Panc1 (cell line): ENCODE results near the gene TPST2.

Experiments used
- POLR2AphosphoS5 ChIP-seq: IDR thresholded peaks from 2 replicates; pipeline ENCODE4 v1.6.1; 2012; ENCODE audit warnings: mild to moderate bottlenecking, low read depth, low read length, moderate library complexity
- SIN3A ChIP-seq: IDR thresholded peaks from 2 replicates; pipeline ENCODE4 v1.6.1; 2012; ENCODE audit warnings: low read depth, mild to moderate bottlenecking, low read length, moderate library complexity, borderline replicate concordance; ENCODE audit not compliant: insufficient read depth
- TF ChIP-seq, protein P1 (sequence below): fragments of 450-650 bp; IDR thresholded peaks from 2 replicates; pipeline ENCODE4 v1.5.1; 2017; ENCODE audit warnings: mild to moderate bottlenecking
- TF ChIP-seq, protein P2 (sequence below), 2 experiments: IDR thresholded peaks; 2 replicates each; pipeline ENCODE4 v1.6.1; 2011 to 2012; ENCODE audit warnings: low read depth in 2 of 2, control low read depth in 1 of 2, low read length in 1 of 2, mild to moderate bottlenecking in 1 of 2, moderate library complexity in 1 of 2; ENCODE audit not compliant: insufficient read depth in 1 of 2

DNA sequence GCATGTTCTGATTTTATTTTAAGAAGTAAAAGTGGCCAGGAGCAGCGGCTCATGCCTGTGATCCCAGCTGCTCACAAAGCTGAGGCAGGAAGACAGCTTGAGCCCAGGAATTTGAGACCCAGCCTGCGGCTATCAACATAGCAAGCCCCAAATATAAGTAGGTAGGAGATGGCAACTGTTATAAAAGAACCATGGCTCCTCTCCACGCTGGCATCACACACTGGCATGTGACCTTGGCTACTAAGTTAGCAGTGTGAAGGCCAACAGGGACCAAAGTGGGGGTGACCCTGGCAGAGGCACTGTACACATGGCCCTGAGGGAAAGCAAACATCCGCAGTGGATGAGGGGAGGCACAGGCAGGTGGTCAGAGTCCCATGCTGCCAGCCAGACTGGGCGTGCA is 33.0 kb downstream of the TPST2 start:
- TF ChIP-seq, protein P1, sequence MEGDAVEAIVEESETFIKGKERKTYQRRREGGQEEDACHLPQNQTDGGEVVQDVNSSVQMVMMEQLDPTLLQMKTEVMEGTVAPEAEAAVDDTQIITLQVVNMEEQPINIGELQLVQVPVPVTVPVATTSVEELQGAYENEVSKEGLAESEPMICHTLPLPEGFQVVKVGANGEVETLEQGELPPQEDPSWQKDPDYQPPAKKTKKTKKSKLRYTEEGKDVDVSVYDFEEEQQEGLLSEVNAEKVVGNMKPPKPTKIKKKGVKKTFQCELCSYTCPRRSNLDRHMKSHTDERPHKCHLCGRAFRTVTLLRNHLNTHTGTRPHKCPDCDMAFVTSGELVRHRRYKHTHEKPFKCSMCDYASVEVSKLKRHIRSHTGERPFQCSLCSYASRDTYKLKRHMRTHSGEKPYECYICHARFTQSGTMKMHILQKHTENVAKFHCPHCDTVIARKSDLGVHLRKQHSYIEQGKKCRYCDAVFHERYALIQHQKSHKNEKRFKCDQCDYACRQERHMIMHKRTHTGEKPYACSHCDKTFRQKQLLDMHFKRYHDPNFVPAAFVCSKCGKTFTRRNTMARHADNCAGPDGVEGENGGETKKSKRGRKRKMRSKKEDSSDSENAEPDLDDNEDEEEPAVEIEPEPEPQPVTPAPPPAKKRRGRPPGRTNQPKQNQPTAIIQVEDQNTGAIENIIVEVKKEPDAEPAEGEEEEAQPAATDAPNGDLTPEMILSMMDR = no peak
- TF ChIP-seq SIN3A = no peak
- TF ChIP-seq POLR2AphosphoS5 = no peak
- TF ChIP-seq, protein P2, sequence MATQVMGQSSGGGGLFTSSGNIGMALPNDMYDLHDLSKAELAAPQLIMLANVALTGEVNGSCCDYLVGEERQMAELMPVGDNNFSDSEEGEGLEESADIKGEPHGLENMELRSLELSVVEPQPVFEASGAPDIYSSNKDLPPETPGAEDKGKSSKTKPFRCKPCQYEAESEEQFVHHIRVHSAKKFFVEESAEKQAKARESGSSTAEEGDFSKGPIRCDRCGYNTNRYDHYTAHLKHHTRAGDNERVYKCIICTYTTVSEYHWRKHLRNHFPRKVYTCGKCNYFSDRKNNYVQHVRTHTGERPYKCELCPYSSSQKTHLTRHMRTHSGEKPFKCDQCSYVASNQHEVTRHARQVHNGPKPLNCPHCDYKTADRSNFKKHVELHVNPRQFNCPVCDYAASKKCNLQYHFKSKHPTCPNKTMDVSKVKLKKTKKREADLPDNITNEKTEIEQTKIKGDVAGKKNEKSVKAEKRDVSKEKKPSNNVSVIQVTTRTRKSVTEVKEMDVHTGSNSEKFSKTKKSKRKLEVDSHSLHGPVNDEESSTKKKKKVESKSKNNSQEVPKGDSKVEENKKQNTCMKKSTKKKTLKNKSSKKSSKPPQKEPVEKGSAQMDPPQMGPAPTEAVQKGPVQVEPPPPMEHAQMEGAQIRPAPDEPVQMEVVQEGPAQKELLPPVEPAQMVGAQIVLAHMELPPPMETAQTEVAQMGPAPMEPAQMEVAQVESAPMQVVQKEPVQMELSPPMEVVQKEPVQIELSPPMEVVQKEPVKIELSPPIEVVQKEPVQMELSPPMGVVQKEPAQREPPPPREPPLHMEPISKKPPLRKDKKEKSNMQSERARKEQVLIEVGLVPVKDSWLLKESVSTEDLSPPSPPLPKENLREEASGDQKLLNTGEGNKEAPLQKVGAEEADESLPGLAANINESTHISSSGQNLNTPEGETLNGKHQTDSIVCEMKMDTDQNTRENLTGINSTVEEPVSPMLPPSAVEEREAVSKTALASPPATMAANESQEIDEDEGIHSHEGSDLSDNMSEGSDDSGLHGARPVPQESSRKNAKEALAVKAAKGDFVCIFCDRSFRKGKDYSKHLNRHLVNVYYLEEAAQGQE (IDR thresholded peaks at IDR 0.05; ENCODE audit: insufficient read depth in 1 of 2, low read depth in 2 of 2, low read length in 1 of 2) = no peak
